HEK293 (cell line): ENCODE measurements around the gene ASB8.

Source experiments
- BCL11B ChIP-seq: fragments of 450-650 bp; formaldehyde crosslinking; IDR thresholded peaks from 2 replicates; pipeline ENCODE4 v1.5.1; 2016; ENCODE audit warnings: low read depth, missing biosample characterization, missing genetic modification characterization
- ELK4 ChIP-seq: IDR thresholded peaks from 2 replicates; pipeline ENCODE4 v1.6.1; 2011; ENCODE audit warnings: mild to moderate bottlenecking, low read depth, low read length, borderline replicate concordance
- GFI1B ChIP-seq: fragments of 450-650 bp; formaldehyde crosslinking; IDR thresholded peaks from 2 replicates; pipeline ENCODE4 v1.5.1; 2016; ENCODE audit warnings: missing biosample characterization, missing genetic modification characterization
- HOXA7 ChIP-seq: sonication (generic); formaldehyde crosslinking; IDR thresholded peaks from 2 replicates; pipeline ENCODE4 v1.8.1; 2022; ENCODE audit warnings: missing genetic modification reagents, borderline replicate concordance
- PATZ1 ChIP-seq: fragments of 450-650 bp; formaldehyde crosslinking; IDR thresholded peaks from 2 replicates; pipeline ENCODE4 v1.5.1; 2016; ENCODE audit warnings: missing biosample characterization, missing genetic modification characterization
- PRDM1 ChIP-seq: fragments of 450-650 bp; formaldehyde crosslinking; IDR thresholded peaks from 2 replicates; pipeline ENCODE4; 2016; ENCODE audit warnings: missing biosample characterization, missing genetic modification characterization
- REPIN1 ChIP-seq: fragments of 450-650 bp; formaldehyde crosslinking; IDR thresholded peaks from 2 replicates; pipeline ENCODE4 v1.5.1; 2017; ENCODE audit warnings: missing biosample characterization, missing genetic modification characterization, low read depth
- SETDB1 ChIP-seq: IDR thresholded peaks from one replicate; pipeline ENCODE4 v1.6.1; 2017; ENCODE audit warnings: mild to moderate bottlenecking, low read length, moderate library complexity, mixed read lengths; ENCODE audit not compliant: insufficient read length
- SP7 ChIP-seq: fragments of 450-650 bp; formaldehyde crosslinking; IDR thresholded peaks from 2 replicates; pipeline ENCODE4 v1.5.1; 2016; ENCODE audit warnings: missing biosample characterization, missing genetic modification characterization
- WT1 ChIP-seq: fragments of 450-650 bp; formaldehyde crosslinking; IDR thresholded peaks from 2 replicates; pipeline ENCODE4 v1.5.1; 2016; ENCODE audit warnings: missing biosample characterization, missing genetic modification characterization
- ZBTB1 ChIP-seq: fragments of 450-650 bp; formaldehyde crosslinking; IDR thresholded peaks from 2 replicates; pipeline ENCODE4 v1.5.1; 2016; ENCODE audit warnings: missing biosample characterization, missing genetic modification characterization
- ZBTB17 ChIP-seq: fragments of 450-650 bp; formaldehyde crosslinking; IDR thresholded peaks from 2 replicates; pipeline ENCODE4 v1.5.1; 2016; ENCODE audit warnings: missing biosample characterization, missing genetic modification characterization
- ZBTB21 ChIP-seq: fragments of 450-650 bp; formaldehyde crosslinking; IDR thresholded peaks from 2 replicates; pipeline ENCODE4 v1.5.1; 2017; ENCODE audit warnings: missing biosample characterization, missing genetic modification characterization
- ZBTB48 ChIP-seq: fragments of 450-650 bp; formaldehyde crosslinking; IDR thresholded peaks from 2 replicates; pipeline ENCODE4 v1.5.1; 2016; ENCODE audit warnings: missing biosample characterization, missing genetic modification characterization
- ZFP69B ChIP-seq: fragments of 450-650 bp; formaldehyde crosslinking; IDR thresholded peaks from 2 replicates; pipeline ENCODE4 v1.5.1; 2016; ENCODE audit warnings: missing biosample characterization, missing genetic modification characterization
- ZNF121 ChIP-seq: fragments of 450-650 bp; formaldehyde crosslinking; IDR thresholded peaks from 2 replicates; pipeline ENCODE4 v1.5.1; 2016; ENCODE audit warnings: missing biosample characterization, missing genetic modification characterization
- ZNF175 ChIP-seq: fragments of 450-650 bp; formaldehyde crosslinking; IDR thresholded peaks from 2 replicates; pipeline ENCODE4 v1.5.1; 2016; ENCODE audit warnings: missing biosample characterization, missing genetic modification characterization
- ZNF18 ChIP-seq: fragments of 450-650 bp; formaldehyde crosslinking; IDR thresholded peaks from 2 replicates; pipeline ENCODE4 v1.5.1; 2016; ENCODE audit warnings: missing biosample characterization, missing genetic modification characterization
- ZNF223 ChIP-seq: fragments of 450-650 bp; formaldehyde crosslinking; IDR thresholded peaks from 2 replicates; pipeline ENCODE4 v1.5.1; 2016; ENCODE audit warnings: missing biosample characterization, missing genetic modification characterization
- ZNF266 ChIP-seq: fragments of 450-650 bp; formaldehyde crosslinking; IDR thresholded peaks from 2 replicates; pipeline ENCODE4 v1.5.1; 2016; ENCODE audit warnings: missing biosample characterization, missing genetic modification characterization, low read depth
- ZNF362 ChIP-seq: fragments of 450-650 bp; formaldehyde crosslinking; IDR thresholded peaks from 2 replicates; pipeline ENCODE4 v1.5.1; 2016; ENCODE audit warnings: missing biosample characterization, missing genetic modification characterization
- ZNF416 ChIP-seq: fragments of 450-650 bp; formaldehyde crosslinking; IDR thresholded peaks from 2 replicates; pipeline ENCODE4 v1.5.1; 2016; ENCODE audit warnings: missing biosample characterization, missing genetic modification characterization
- ZNF510 ChIP-seq: fragments of 450-650 bp; formaldehyde crosslinking; IDR thresholded peaks from 2 replicates; pipeline ENCODE4 v1.5.1; 2018; ENCODE audit warnings: mild to moderate bottlenecking, missing genetic modification characterization, missing biosample characterization; ENCODE audit not compliant: insufficient replicate concordance
- ZNF558 ChIP-seq: fragments of 450-650 bp; formaldehyde crosslinking; IDR thresholded peaks from 2 replicates; pipeline ENCODE4 v1.5.1; 2016; ENCODE audit warnings: missing biosample characterization, missing genetic modification characterization
- ZNF561 ChIP-seq: fragments of 450-650 bp; IDR thresholded peaks from 2 replicates; pipeline ENCODE4 v1.5.1; 2018; ENCODE audit warnings: missing biosample characterization, missing genetic modification characterization, borderline replicate concordance
- ZNF600 ChIP-seq: fragments of 450-650 bp; formaldehyde crosslinking; IDR thresholded peaks from 2 replicates; pipeline ENCODE4 v1.5.1; 2016; ENCODE audit warnings: missing biosample characterization, missing genetic modification characterization
- ZNF645 ChIP-seq: fragments of 450-650 bp; formaldehyde crosslinking; IDR thresholded peaks from 2 replicates; pipeline ENCODE4; 2016; ENCODE audit warnings: missing biosample characterization, missing genetic modification characterization
- ZNF670 ChIP-seq: fragments of 450-650 bp; formaldehyde crosslinking; IDR thresholded peaks from 2 replicates; pipeline ENCODE4 v1.5.1; 2016; ENCODE audit warnings: missing biosample characterization, missing genetic modification characterization, low read depth
- ZNF704 ChIP-seq: fragments of 450-650 bp; formaldehyde crosslinking; IDR thresholded peaks from 2 replicates; pipeline ENCODE4 v1.5.1; 2016; ENCODE audit warnings: missing biosample characterization, missing genetic modification characterization
- ZNF777 ChIP-seq: fragments of 450-650 bp; formaldehyde crosslinking; IDR thresholded peaks from 2 replicates; pipeline ENCODE4 v1.5.1; 2017; ENCODE audit warnings: missing biosample characterization, missing genetic modification characterization, borderline replicate concordance
- ZNF837 ChIP-seq: fragments of 450-650 bp; formaldehyde crosslinking; IDR thresholded peaks from 2 replicates; pipeline ENCODE4 v1.5.1; 2016; ENCODE audit warnings: missing biosample characterization, missing genetic modification characterization
- ZSCAN4 ChIP-seq: fragments of 450-650 bp; formaldehyde crosslinking; IDR thresholded peaks from 2 replicates; pipeline ENCODE4 v1.5.1; 2017; ENCODE audit warnings: missing biosample characterization, missing genetic modification characterization

ASB8 gene

GRCh38 chr12:48197971-48198671, 40.8 kb upstream of the ASB8 start (continued):
- no peak for TF ChIP-seq ZBTB21
- no peak for TF ChIP-seq ZBTB1 (tag by site-specific recombination)
- TF ChIP-seq ZBTB48 (tag by site-specific recombination) = peak; percentile 44
- TF ChIP-seq ZSCAN4 (tag by site-specific recombination) = no peak
- TF ChIP-seq WT1 (tag by site-specific recombination) = 0 out of 2 replicates have a peak, but pooled peaks have one; percentile 12
- no peak for TF ChIP-seq ELK4
- no peak for TF ChIP-seq PRDM1 (tag by site-specific recombination)
- peak; percentile 95 for TF ChIP-seq ZBTB17
- no peak for TF ChIP-seq ZNF645
- 0 out of 2 replicates have a peak, but pooled peaks have one; percentile 15 for TF ChIP-seq PATZ1 (tag by site-specific recombination)
- TF ChIP-seq ZNF510 (tag by site-specific recombination) = no peak
- TF ChIP-seq ZNF416 (tag by site-specific recombination) = no peak
- no peak; the same call in 1 of the 2 replicates for TF ChIP-seq ZNF561 (tag by site-specific recombination)
- no peak for TF ChIP-seq ZNF223 (tag by site-specific recombination)
- no peak for TF ChIP-seq BCL11B (tag by site-specific recombination)
- peak; percentile 89 for TF ChIP-seq SETDB1
- no peak for TF ChIP-seq ZNF670 (tag by site-specific recombination)
- no peak for TF ChIP-seq ZNF362 (tag by site-specific recombination)
- peak; percentile 65 for TF ChIP-seq SP7 (tag by site-specific recombination)
- TF ChIP-seq HOXA7 (CRISPR knock-in tag) = no peak
- TF ChIP-seq ZNF18 (tag by site-specific recombination) = no peak
- no peak for TF ChIP-seq REPIN1 (tag by site-specific recombination)
- peak; percentile 18; the same call in 1 of the 2 replicates for TF ChIP-seq ZFP69B (tag by site-specific recombination)
- TF ChIP-seq ZNF704 (tag by site-specific recombination) = no peak
- peak; percentile 58; the same call in 1 of the 2 replicates for TF ChIP-seq ZNF600
- no peak for TF ChIP-seq ZNF837 (tag by site-specific recombination)
- TF ChIP-seq ZNF558 = 0 out of 2 replicates have a peak, but pooled peaks have one; percentile 20
- no peak for TF ChIP-seq ZNF266
- no peak for TF ChIP-seq ZNF121
- TF ChIP-seq ZNF175 (tag by site-specific recombination) = no peak
- TF ChIP-seq ZNF777 (tag by site-specific recombination) = no peak
- no peak for TF ChIP-seq GFI1B (tag by site-specific recombination)
